ENCODE measurements around the gene JOSD1.

GRCh38 chr22:38727530-38728451 lies 27.0 kb upstream of the JOSD1 start:
- no peak for TF ChIP-seq POLR2A (IDR thresholded peaks at IDR 0.05)
- TF ChIP-seq, protein P1, sequence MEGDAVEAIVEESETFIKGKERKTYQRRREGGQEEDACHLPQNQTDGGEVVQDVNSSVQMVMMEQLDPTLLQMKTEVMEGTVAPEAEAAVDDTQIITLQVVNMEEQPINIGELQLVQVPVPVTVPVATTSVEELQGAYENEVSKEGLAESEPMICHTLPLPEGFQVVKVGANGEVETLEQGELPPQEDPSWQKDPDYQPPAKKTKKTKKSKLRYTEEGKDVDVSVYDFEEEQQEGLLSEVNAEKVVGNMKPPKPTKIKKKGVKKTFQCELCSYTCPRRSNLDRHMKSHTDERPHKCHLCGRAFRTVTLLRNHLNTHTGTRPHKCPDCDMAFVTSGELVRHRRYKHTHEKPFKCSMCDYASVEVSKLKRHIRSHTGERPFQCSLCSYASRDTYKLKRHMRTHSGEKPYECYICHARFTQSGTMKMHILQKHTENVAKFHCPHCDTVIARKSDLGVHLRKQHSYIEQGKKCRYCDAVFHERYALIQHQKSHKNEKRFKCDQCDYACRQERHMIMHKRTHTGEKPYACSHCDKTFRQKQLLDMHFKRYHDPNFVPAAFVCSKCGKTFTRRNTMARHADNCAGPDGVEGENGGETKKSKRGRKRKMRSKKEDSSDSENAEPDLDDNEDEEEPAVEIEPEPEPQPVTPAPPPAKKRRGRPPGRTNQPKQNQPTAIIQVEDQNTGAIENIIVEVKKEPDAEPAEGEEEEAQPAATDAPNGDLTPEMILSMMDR (IDR thresholded peaks at IDR 0.05), result no peak

Data from testis (tissue), 2 donors.